Measurements from ENCODE around the gene ALK.

GRCh38 chr2:29216609-29216909, 704.8 kb downstream of the ALK start:
- TF ChIP-seq CTCF (IDR thresholded peaks at IDR 0.05; ENCODE audit: borderline replicate concordance, extremely low read depth, low read length, poor library complexity, severe bottlenecking) = no peak
- no peak for TF ChIP-seq EZH2 (IDR thresholded peaks at IDR 0.05; ENCODE audit: borderline replicate concordance, low read depth, low read length, severe bottlenecking)

Data from DND-41 (cell line).